Sigmoid colon (tissue), 3 donors: ENCODE data around the gene NHLRC4.

Experiments
- CTCF ChIP-seq, 4 experiments: fragments of 450-650 bp in 3 of 4; fragments of 200-600 bp in 1 of 4; IDR thresholded peaks; one replicate each; pipeline ENCODE4 v1.5.1; 2016 to 2019; ENCODE audit warnings: antibody characterized with exemption in 4 of 4, mild to moderate bottlenecking in 3 of 4, moderate library complexity in 2 of 4
- POLR2A ChIP-seq, 2 donors: fragments of 450-650 bp; IDR thresholded peaks; one replicate each; pipeline ENCODE4 v1.6.1; 2016; ENCODE audit warnings: antibody characterized with exemption in 2 of 2, mild to moderate bottlenecking in 2 of 2, moderate library complexity in 2 of 2

- TF ChIP-seq CTCF (IDR thresholded peaks at IDR 0.05): no peak
- no peak for TF ChIP-seq POLR2A (IDR thresholded peaks at IDR 0.05)
These were observed 27.0 kb downstream of the NHLRC4 start for GRCh38 chr16:593807-594206.
